ENCODE measurements around the gene FIGNL1.

The FIGNL1 gene

GRCh38 chr7:50405221-50405620 is 44.9 kb downstream of the FIGNL1 start:
- no peaks in the 10 kb centered on the region for H3K27me3 ChIP-seq (ENCODE audit: insufficient read depth, low read length)
- H3K27ac ChIP-seq (ENCODE audit: low read length): no peak overlapping the region
- H3K9me3 ChIP-seq (ENCODE audit: insufficient read depth, low read depth, low read length): no peaks in the 10 kb centered on the region
- no peak overlapping the region for H3K4me3 ChIP-seq (ENCODE audit: low read length)
- H3K36me3 ChIP-seq (ENCODE audit: insufficient read depth, low read depth, low read length): no peaks in the 10 kb centered on the region
- no peak overlapping the region for H3K9ac ChIP-seq (ENCODE audit: low read depth, low read length)
- H3K4me1 ChIP-seq (ENCODE audit: insufficient read depth, low read length): no peaks in the 10 kb centered on the region

- Histone ChIP-seq H3K9me3 (ENCODE audit: insufficient read depth, low read depth, low read length) (no peaks in the 10 kb centered on the region), H3K4me1 (ENCODE audit: insufficient read depth, low read length) (no peaks in the 10 kb centered on the region), H3K4me3 (ENCODE audit: low read length) (no peak overlapping the region), H3K9ac (ENCODE audit: low read depth, low read length) (no peak overlapping the region), H3K27me3 (ENCODE audit: insufficient read depth, low read length) (no peaks in the 10 kb centered on the region), H3K27ac (ENCODE audit: low read length) (no peak overlapping the region), H3K36me3 (ENCODE audit: insufficient read depth, low read depth, low read length) (no peaks in the 10 kb centered on the region)
Observed at GRCh38 chr7:50404392-50404791, 45.8 kb downstream of the FIGNL1 start.

- no peak overlapping the region for H3K27ac ChIP-seq (ENCODE audit: low read length)
- H3K9ac ChIP-seq (ENCODE audit: low read depth, low read length): no peak overlapping the region
- no peak overlapping the region for H3K4me3 ChIP-seq (ENCODE audit: low read length)
- H3K36me3 ChIP-seq (ENCODE audit: insufficient read depth, low read depth, low read length): no peaks in the 10 kb centered on the region
- H3K27me3 ChIP-seq (ENCODE audit: insufficient read depth, low read length): no peaks in the 10 kb centered on the region
- no peaks in the 10 kb centered on the region for H3K9me3 ChIP-seq (ENCODE audit: insufficient read depth, low read depth, low read length)
- no peaks in the 10 kb centered on the region for H3K4me1 ChIP-seq (ENCODE audit: insufficient read depth, low read length)
Observed at GRCh38 chr7:50400114-50400513, 50.0 kb downstream of the FIGNL1 start.

GRCh38 chr7:50399635-50400034 is 50.5 kb downstream of the FIGNL1 start:
- no peak overlapping the region for H3K27ac ChIP-seq (ENCODE audit: low read length)
- no peak overlapping the region for H3K4me3 ChIP-seq (ENCODE audit: low read length)
- H3K4me1 ChIP-seq (ENCODE audit: insufficient read depth, low read length): no peaks in the 10 kb centered on the region
- H3K27me3 ChIP-seq (ENCODE audit: insufficient read depth, low read length): no peaks in the 10 kb centered on the region
- H3K9me3 ChIP-seq (ENCODE audit: insufficient read depth, low read depth, low read length): no peaks in the 10 kb centered on the region
- no peak overlapping the region for H3K9ac ChIP-seq (ENCODE audit: low read depth, low read length)
- H3K36me3 ChIP-seq (ENCODE audit: insufficient read depth, low read depth, low read length): no peaks in the 10 kb centered on the region

- Histone ChIP-seq H3K27ac (ENCODE audit: low read length) (no peak overlapping the region), H3K36me3 (ENCODE audit: insufficient read depth, low read depth, low read length) (no peaks in the 10 kb centered on the region), H3K9me3 (ENCODE audit: insufficient read depth, low read depth, low read length) (no peaks in the 10 kb centered on the region), H3K4me1 (ENCODE audit: insufficient read depth, low read length) (no peaks in the 10 kb centered on the region), H3K27me3 (ENCODE audit: insufficient read depth, low read length) (no peaks in the 10 kb centered on the region), H3K4me3 (ENCODE audit: low read length) (no peak overlapping the region), H3K9ac (ENCODE audit: low read depth, low read length) (no peak overlapping the region)
Observed at GRCh38 chr7:50399206-50399605, 50.9 kb downstream of the FIGNL1 start.

GRCh38 chr7:50397971-50398324 is 52.2 kb downstream of the FIGNL1 start:
- H3K4me1 ChIP-seq (ENCODE audit: insufficient read depth, low read length): no peaks in the 10 kb centered on the region
- H3K27me3 ChIP-seq (ENCODE audit: insufficient read depth, low read length): no peaks in the 10 kb centered on the region
- H3K36me3 ChIP-seq (ENCODE audit: insufficient read depth, low read depth, low read length): no peaks in the 10 kb centered on the region
- no peak overlapping the region for H3K4me3 ChIP-seq (ENCODE audit: low read length)
- no peaks in the 10 kb centered on the region for H3K9me3 ChIP-seq (ENCODE audit: insufficient read depth, low read depth, low read length)
- no peak overlapping the region for H3K27ac ChIP-seq (ENCODE audit: low read length)
- no peak overlapping the region for H3K9ac ChIP-seq (ENCODE audit: low read depth, low read length)

GRCh38 chr7:50397320-50397970 is 52.7 kb downstream of the FIGNL1 start:
- H3K4me3 ChIP-seq (ENCODE audit: low read length): no peak overlapping the region
- no peaks in the 10 kb centered on the region for H3K9me3 ChIP-seq (ENCODE audit: insufficient read depth, low read depth, low read length)
- no peaks in the 10 kb centered on the region for H3K4me1 ChIP-seq (ENCODE audit: insufficient read depth, low read length)
- H3K36me3 ChIP-seq (ENCODE audit: insufficient read depth, low read depth, low read length): no peaks in the 10 kb centered on the region
- H3K27me3 ChIP-seq (ENCODE audit: insufficient read depth, low read length): no peaks in the 10 kb centered on the region
- no peak overlapping the region for H3K27ac ChIP-seq (ENCODE audit: low read length)
- no peak overlapping the region for H3K9ac ChIP-seq (ENCODE audit: low read depth, low read length)

GRCh38 chr7:50396856-50397255 is 53.3 kb downstream of the FIGNL1 start:
- H3K36me3 ChIP-seq (ENCODE audit: insufficient read depth, low read depth, low read length): no peaks in the 10 kb centered on the region
- H3K27ac ChIP-seq (ENCODE audit: low read length): no peak overlapping the region

GRCh38 chr7:50394315-50394714 is 55.8 kb downstream of the FIGNL1 start:
- no peak overlapping the region for H3K4me3 ChIP-seq (ENCODE audit: low read length)
- H3K27ac ChIP-seq (ENCODE audit: low read length): no peak overlapping the region
- no peaks in the 10 kb centered on the region for H3K36me3 ChIP-seq (ENCODE audit: insufficient read depth, low read depth, low read length)
- H3K4me1 ChIP-seq (ENCODE audit: insufficient read depth, low read length): no peaks in the 10 kb centered on the region
- H3K9ac ChIP-seq (ENCODE audit: low read depth, low read length): no peak overlapping the region
- H3K27me3 ChIP-seq (ENCODE audit: insufficient read depth, low read length): no peaks in the 10 kb centered on the region
- no peaks in the 10 kb centered on the region for H3K9me3 ChIP-seq (ENCODE audit: insufficient read depth, low read depth, low read length)

More at GRCh38 chr7:50396856-50397255, 53.3 kb downstream of the FIGNL1 start:
- Histone ChIP-seq H3K9ac (ENCODE audit: low read depth, low read length) (no peak overlapping the region), H3K27me3 (ENCODE audit: insufficient read depth, low read length) (no peaks in the 10 kb centered on the region), H3K4me1 (ENCODE audit: insufficient read depth, low read length) (no peaks in the 10 kb centered on the region), H3K9me3 (ENCODE audit: insufficient read depth, low read depth, low read length) (no peaks in the 10 kb centered on the region), H3K4me3 (ENCODE audit: low read length) (no peak overlapping the region)
